Stimulated activated naive CD8-positive, alpha-beta T cell treated with anti-CD3 and anti-CD28 coated beads, Interleukin-15, Interleukin-2, amounts not matched to agents 100 U/mL and 50 U/mL, for 24 hours (primary cell): ENCODE data around the gene ATP6V0C.

Experiments used
- ATAC-seq: fragments of 150-1000 bp; cut with Tn5 transposase; one replicate; pipeline ENCODE4 v1.10.0; 2021
- DNase-seq: peaks from one replicate; pipeline ENCODE4 v3.0.0; 2021

The ATP6V0C gene

GRCh38 chr16:2492292-2492691 lies 21.5 kb upstream of the ATP6V0C start:
- ATAC-seq (no peak), DNase-seq (no peak)

- ATAC-seq: no peak
These were observed 20.1 kb upstream of the ATP6V0C start for GRCh38 chr16:2493605-2494004.

GRCh38 chr16:2494616-2495015 lies 19.1 kb upstream of the ATP6V0C start:
- ATAC-seq: no peak
- DNase-seq: no peak

More at GRCh38 chr16:2493605-2494004, 20.1 kb upstream of the ATP6V0C start:
- DNase-seq: no peak

- DNase-seq (no peak), ATAC-seq (no peak)
These were observed 18.7 kb upstream of the ATP6V0C start for GRCh38 chr16:2495041-2495440.

GRCh38 chr16:2496223-2497115 lies 17.3 kb upstream of the ATP6V0C start:
- ATAC-seq (no peak), DNase-seq (no peak)

GRCh38 chr16:2497116-2497630 lies 16.6 kb upstream of the ATP6V0C start:
- ATAC-seq (no peak), DNase-seq (no peak)

GRCh38 chr16:2497695-2498484 lies 15.9 kb upstream of the ATP6V0C start:
- no peak for ATAC-seq
- DNase-seq: no peak

- no peak for DNase-seq
- no peak for ATAC-seq
These were observed 15.1 kb upstream of the ATP6V0C start for GRCh38 chr16:2498531-2499253.

- DNase-seq (no peak), ATAC-seq (no peak)
These were observed 14.3 kb upstream of the ATP6V0C start for GRCh38 chr16:2499454-2499853.

GRCh38 chr16:2499890-2500429 lies 13.8 kb upstream of the ATP6V0C start:
- DNase-seq: no peak
- ATAC-seq: no peak

GRCh38 chr16:2500430-2500917 lies 13.3 kb upstream of the ATP6V0C start:
- ATAC-seq (no peak), DNase-seq (no peak)

- peak; percentile 85 for DNase-seq
- ATAC-seq: peak; percentile 88
These were observed 12.6 kb upstream of the ATP6V0C start for GRCh38 chr16:2500918-2501750.

GRCh38 chr16:2501946-2502895 lies 11.5 kb upstream of the ATP6V0C start:
- ATAC-seq: no peak
- DNase-seq: no peak

- ATAC-seq: no peak
- DNase-seq: no peak
These were observed 8.1 kb upstream of the ATP6V0C start for GRCh38 chr16:2505695-2506094.

GRCh38 chr16:2507052-2507659 lies 6.6 kb upstream of the ATP6V0C start:
- no peak for DNase-seq

GRCh38 chr16:2507665-2508064 lies 6.1 kb upstream of the ATP6V0C start:
- ATAC-seq: no peak
- no peak for DNase-seq

More at GRCh38 chr16:2507052-2507659, 6.6 kb upstream of the ATP6V0C start:
- ATAC-seq: peak; percentile 24

- DNase-seq: no peak
- ATAC-seq: no peak
These were observed 4.9 kb upstream of the ATP6V0C start for GRCh38 chr16:2508722-2509400.

GRCh38 chr16:2511128-2511800 lies 2.5 kb upstream of the ATP6V0C start:
- no peak for ATAC-seq
- no peak for DNase-seq
